Vagina (tissue), 2 donors: ENCODE results near the gene CFAP73.

ENCODE experiments used
- POLR2A ChIP-seq, 2 donors: fragments of 450-650 bp; IDR thresholded peaks; one replicate each; pipeline ENCODE4 v1.6.1; 2017; ENCODE audit warnings: antibody characterized with exemption in 2 of 2, mild to moderate bottlenecking in 2 of 2, moderate library complexity in 2 of 2
- POLR2AphosphoS5 ChIP-seq, 2 donors: sonication (generic); formaldehyde crosslinking; IDR thresholded peaks; one replicate each; pipeline ENCODE4 v1.9.0; 2017; ENCODE audit warnings: antibody characterized with exemption in 2 of 2, mild to moderate bottlenecking in 2 of 2, low read depth in 1 of 2; ENCODE audit not compliant: insufficient read depth in 1 of 2
- TF ChIP-seq, protein P1 (sequence below), 3 experiments: fragments of 450-650 bp in 2 of 3; fragments of 200-600 bp in 1 of 3; sonication (generic) in 1 of 3; IDR thresholded peaks; one replicate each; pipeline ENCODE4 v1.5.1; 2017 to 2019; ENCODE audit warnings: antibody characterized with exemption in 3 of 3, mild to moderate bottlenecking in 2 of 3, moderate library complexity in 2 of 3

DNA sequence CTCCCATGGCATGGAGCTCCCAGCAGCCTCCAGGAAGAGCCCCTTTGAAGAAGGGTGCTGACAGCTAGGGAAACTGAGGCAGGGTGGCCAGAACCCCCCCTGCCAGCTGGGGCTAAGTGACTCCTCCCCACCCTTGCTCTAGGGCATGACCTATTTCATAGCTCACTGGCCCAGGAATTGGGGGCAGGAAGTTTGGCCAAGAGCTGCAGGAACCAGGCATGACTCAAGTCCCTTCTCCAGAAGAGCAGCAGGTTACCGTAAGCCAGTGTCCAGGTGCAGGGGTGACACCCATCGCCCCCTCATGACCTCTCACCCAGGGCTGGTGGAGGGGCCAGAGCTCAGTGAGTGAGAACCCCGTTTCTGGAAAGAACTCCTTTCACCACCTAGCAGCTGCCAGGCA, 15.9 kb upstream of the CFAP73 start:
- TF ChIP-seq, protein P1, sequence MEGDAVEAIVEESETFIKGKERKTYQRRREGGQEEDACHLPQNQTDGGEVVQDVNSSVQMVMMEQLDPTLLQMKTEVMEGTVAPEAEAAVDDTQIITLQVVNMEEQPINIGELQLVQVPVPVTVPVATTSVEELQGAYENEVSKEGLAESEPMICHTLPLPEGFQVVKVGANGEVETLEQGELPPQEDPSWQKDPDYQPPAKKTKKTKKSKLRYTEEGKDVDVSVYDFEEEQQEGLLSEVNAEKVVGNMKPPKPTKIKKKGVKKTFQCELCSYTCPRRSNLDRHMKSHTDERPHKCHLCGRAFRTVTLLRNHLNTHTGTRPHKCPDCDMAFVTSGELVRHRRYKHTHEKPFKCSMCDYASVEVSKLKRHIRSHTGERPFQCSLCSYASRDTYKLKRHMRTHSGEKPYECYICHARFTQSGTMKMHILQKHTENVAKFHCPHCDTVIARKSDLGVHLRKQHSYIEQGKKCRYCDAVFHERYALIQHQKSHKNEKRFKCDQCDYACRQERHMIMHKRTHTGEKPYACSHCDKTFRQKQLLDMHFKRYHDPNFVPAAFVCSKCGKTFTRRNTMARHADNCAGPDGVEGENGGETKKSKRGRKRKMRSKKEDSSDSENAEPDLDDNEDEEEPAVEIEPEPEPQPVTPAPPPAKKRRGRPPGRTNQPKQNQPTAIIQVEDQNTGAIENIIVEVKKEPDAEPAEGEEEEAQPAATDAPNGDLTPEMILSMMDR (IDR thresholded peaks at IDR 0.05): no peak
- TF ChIP-seq POLR2A (IDR thresholded peaks at IDR 0.05): no peak
- TF ChIP-seq POLR2AphosphoS5 (IDR thresholded peaks at IDR 0.05; ENCODE audit: insufficient read depth in 1 of 2, low read depth in 1 of 2): no peak
